ENCODE measurements around the gene DMRTB1.

GRCh38 chr1:53449693-53450092 is 9.5 kb upstream of the DMRTB1 start:
- TF ChIP-seq POLR2A (IDR thresholded peaks at IDR 0.05; ENCODE audit: low read depth, low read length) (no peak), POLR2AphosphoS5 (IDR thresholded peaks at IDR 0.05; ENCODE audit: low read depth, low read length) (no peak), SPI1 (IDR thresholded peaks at IDR 0.05; ENCODE audit: low read depth, low read length) (no peak), TAF1 (IDR thresholded peaks at IDR 0.05; ENCODE audit: low read depth, low read length) (no peak), PAX5 (IDR thresholded peaks at IDR 0.05; ENCODE audit: insufficient read depth, low read length, severe bottlenecking) (no peak)
